OCI-LY3 (cell line): Measurements from ENCODE around the gene ERG.

Experiments used
- H2AFZ ChIP-seq: fragments of 200-600, 300-600 bp; shearing (Covaris generic); 2 replicates; pipeline ENCODE4 v1.6.0; 2014; ENCODE audit warnings: antibody characterized with exemption, low read depth, low read length
- H3K27ac ChIP-seq: fragments of 200-600, 300-600 bp; sonication (generic); 2 replicates; pipeline ENCODE4 v1.5.1; 2014; ENCODE audit warnings: mild to moderate bottlenecking, low read length, moderate library complexity, mixed read lengths
- H3K27me3 ChIP-seq: fragments of 200-600, 300-600 bp; sonication (generic); 2 replicates; pipeline ENCODE4 v1.6.1; 2014; ENCODE audit warnings: low read depth, low read length, mixed read lengths
- H3K36me3 ChIP-seq: fragments of 200-600, 300-600 bp; sonication (generic); replicated peaks from 2 replicates; pipeline ENCODE3; 2014; ENCODE audit warnings: low read depth, low read length, mixed read lengths
- H3K4me1 ChIP-seq: fragments of 300-600, 200-600 bp; sonication (generic); 2 replicates; pipeline ENCODE4 v1.6.1; 2014; ENCODE audit warnings: low read length, mixed read lengths
- H3K4me2 ChIP-seq: fragments of 200-600, 300-600 bp; sonication (generic); 2 replicates; pipeline ENCODE4 v1.6.1; 2014; ENCODE audit warnings: low read length, mixed read lengths
- H3K4me3 ChIP-seq: fragments of 300-600, 200-600 bp; sonication (generic); 2 replicates; pipeline ENCODE4 v1.5.1; 2014; ENCODE audit warnings: antibody characterized with exemption, mild to moderate bottlenecking, low read length, moderate library complexity
- H3K79me2 ChIP-seq: fragments of 300-600, 200-600 bp; shearing (Covaris generic); 2 replicates; pipeline ENCODE4 v1.6.1; 2014; ENCODE audit warnings: mild to moderate bottlenecking, low read length, mixed read lengths
- H3K9ac ChIP-seq: fragments of 300-600, 200-600 bp; shearing (Covaris generic); 2 replicates; pipeline ENCODE4 v1.6.0; 2014; ENCODE audit warnings: mild to moderate bottlenecking, low read length, moderate library complexity
- H3K9me3 ChIP-seq: fragments of 200-600, 300-600 bp; shearing (Covaris generic); 2 replicates; pipeline ENCODE4 v1.6.1; 2014; ENCODE audit warnings: low read length, mixed read lengths; ENCODE audit not compliant: insufficient read depth
- H4K20me1 ChIP-seq: fragments of 200-600, 300-600 bp; sonication (generic); 2 replicates; pipeline ENCODE4 v1.6.1; 2016; ENCODE audit warnings: low read length, mixed read lengths; ENCODE audit not compliant: insufficient read depth
- CTCF ChIP-seq: fragments of 200-600, 300-600 bp; sonication (generic); IDR thresholded peaks from 2 replicates; pipeline ENCODE4 v1.5.1; 2014; ENCODE audit warnings: antibody characterized with exemption, low read length, low read depth
- EZH2phosphoT487 ChIP-seq: fragments of 200-600 bp; shearing (Covaris generic); IDR thresholded peaks from 2 replicates; pipeline ENCODE4 v1.6.1; 2018; ENCODE audit warnings: antibody characterized with exemption, mixed run types, low read depth

Gene ERG

GRCh38 chr21:38400195-38400919 is 97.9 kb downstream of the ERG start:
- TF ChIP-seq EZH2phosphoT487, result no peak
- TF ChIP-seq CTCF, result no peak
- H4K20me1 ChIP-seq, result no peaks in the 10 kb centered on the region
- no peaks in the 10 kb centered on the region for H3K9me3 ChIP-seq
- no peaks in the 10 kb centered on the region for H3K79me2 ChIP-seq
- H3K4me3 ChIP-seq, result no peak overlapping the region
- H3K27ac ChIP-seq, result no peak overlapping the region
- peaks cover 7% of the 10 kb centered on the region; the same call in 1 of the 2 replicates for H3K27me3 ChIP-seq
- H3K9ac ChIP-seq, result no peak overlapping the region
- no peaks in the 10 kb centered on the region for H3K4me1 ChIP-seq
- no peaks in the 10 kb centered on the region for H3K36me3 ChIP-seq
- H2AFZ ChIP-seq, result no peak overlapping the region
- no peak overlapping the region for H3K4me2 ChIP-seq

- Histone ChIP-seq H3K9me3 (no peaks in the 10 kb centered on the region), H3K4me2 (no peak overlapping the region), H3K27me3 (peaks cover 7% of the 10 kb centered on the region; the same call in 1 of the 2 replicates), H3K36me3 (no peaks in the 10 kb centered on the region), H4K20me1 (no peaks in the 10 kb centered on the region), H3K4me1 (no peaks in the 10 kb centered on the region), H3K9ac (no peak overlapping the region), H3K79me2 (no peaks in the 10 kb centered on the region), H3K27ac (no peak overlapping the region), H2AFZ (no peak overlapping the region), H3K4me3 (no peak overlapping the region)
- TF ChIP-seq CTCF, result no peak
- no peak for TF ChIP-seq EZH2phosphoT487
Measured at GRCh38 chr21:38399103-38399502, 99.2 kb downstream of the ERG start.

GRCh38 chr21:38396325-38396724 is 102.0 kb downstream of the ERG start:
- H3K27ac ChIP-seq, result no peak overlapping the region
- no peaks in the 10 kb centered on the region for H3K36me3 ChIP-seq
- no peak overlapping the region for H3K4me3 ChIP-seq
- no peaks in the 10 kb centered on the region for H3K9me3 ChIP-seq
- no peaks in the 10 kb centered on the region for H3K4me1 ChIP-seq
- TF ChIP-seq CTCF (no peak), EZH2phosphoT487 (no peak)
- peaks cover 7% of the 10 kb centered on the region; the same call in 1 of the 2 replicates for H3K27me3 ChIP-seq
- H4K20me1 ChIP-seq, result no peaks in the 10 kb centered on the region
- H3K9ac ChIP-seq, result no peak overlapping the region
- H3K79me2 ChIP-seq, result no peaks in the 10 kb centered on the region
- no peak overlapping the region for H2AFZ ChIP-seq
- no peak overlapping the region for H3K4me2 ChIP-seq

GRCh38 chr21:38395581-38395980 is 102.7 kb downstream of the ERG start:
- Histone ChIP-seq H3K4me2 (no peak overlapping the region), H4K20me1 (no peaks in the 10 kb centered on the region), H3K9me3 (no peaks in the 10 kb centered on the region), H3K4me3 (no peak overlapping the region), H3K36me3 (no peaks in the 10 kb centered on the region), H2AFZ (no peak overlapping the region), H3K79me2 (no peaks in the 10 kb centered on the region), H3K4me1 (no peaks in the 10 kb centered on the region), H3K27ac (no peak overlapping the region), H3K9ac (no peak overlapping the region), H3K27me3 (peaks cover 7% of the 10 kb centered on the region; the same call in 1 of the 2 replicates)
- no peak for TF ChIP-seq EZH2phosphoT487
- TF ChIP-seq CTCF, result no peak
